NOMO-1 (cell line): ENCODE measurements around the gene SPEM3.

ENCODE experiments used
- DNase-seq, 2 experiments: peaks; one replicate each; lab custom pipeline; 2025; ENCODE audit not compliant: unreplicated experiment in 2 of 2; lab: John Stamatoyannopoulos, UW

Gene SPEM3

GRCh38 chr17:7419819-7420610, 8.6 kb upstream of the SPEM3 start, which contains the start of gene SPEM1:
SPEM1 (plus strand) TSS chr17:7420324; CDS start chr17:7420385, 61 bp downstream.
- no peak for DNase-seq

- no peak for DNase-seq
These were observed 7.5 kb upstream of the SPEM3 start for GRCh38 chr17:7421186-7421585.

- DNase-seq = no peak
These were observed 5.0 kb upstream of the SPEM3 start for GRCh38 chr17:7423679-7424078.

GRCh38 chr17:7425316-7425715, 3.3 kb upstream of the SPEM3 start, which contains the start of gene SPEM2:
SPEM2 (plus strand) TSS chr17:7425616; CDS start chr17:7425689, 73 bp downstream.
- no peak for DNase-seq

GRCh38 chr17:7425756-7426155, 2.9 kb upstream of the SPEM3 start:
- DNase-seq = no peak

- DNase-seq = no peak
These were observed 2.3 kb upstream of the SPEM3 start for GRCh38 chr17:7426203-7426863.

GRCh38 chr17:7426896-7427489, 1.7 kb upstream of the SPEM3 start:
- no peak for DNase-seq

- DNase-seq = no peak
These were observed 1.1 kb upstream of the SPEM3 start for GRCh38 chr17:7427549-7427948.

GRCh38 chr17:7429722-7430121, 1.1 kb downstream of the SPEM3 start:
- DNase-seq = no peak

- DNase-seq = no peak
These were observed 2.6 kb downstream of the SPEM3 start for GRCh38 chr17:7431231-7431630.

- no peak for DNase-seq
These were observed 3.6 kb downstream of the SPEM3 start for GRCh38 chr17:7432296-7432695.

- peak; percentile 69 to 74 for DNase-seq
These were observed 7.3 kb downstream of the SPEM3 start for GRCh38 chr17:7435676-7436555.

GRCh38 chr17:7436556-7437368, 8.1 kb downstream of the SPEM3 start:
- peak; percentile 77 to 85 for DNase-seq

GRCh38 chr17:7437369-7437863, 8.8 kb downstream of the SPEM3 start:
- no peak for DNase-seq

GRCh38 chr17:7437950-7438614, 9.4 kb downstream of the SPEM3 start:
- DNase-seq = peak; percentile 39 to 49

GRCh38 chr17:7438656-7439460, 10.2 kb downstream of the SPEM3 start:
- no peak for DNase-seq

- DNase-seq = no peak
These were observed 10.9 kb downstream of the SPEM3 start, which contains the start of gene FGF11 for GRCh38 chr17:7439462-7440112. FGF11 (plus strand) TSS chr17:7439512; CDS start chr17:7439621, 109 bp downstream.
